Measurements from ENCODE around the gene GP9. TPM values are rescaled to one million over a fixed set of nuclear protein-coding genes. Genes with fewer than 3 reads are reported as not detected.

GP9 gene
- total RNA-seq, 1 experiment from 2014 or later = not detected

- Histone ChIP-seq H4K20me1 (ENCODE audit: control insufficient read depth, insufficient read depth, insufficient read length) (no peaks in the 10 kb centered on the region), H3K4me2 (ENCODE audit: insufficient read depth, insufficient read length, low read length) (no peak overlapping the region), H4K91ac (ENCODE audit: insufficient read length, low read depth, low read length) (no peak overlapping the region), H3K14ac (ENCODE audit: insufficient read depth, low read length) (no peak overlapping the region), H2AFZ (ENCODE audit: low read length) (no peak overlapping the region), H3K18ac (ENCODE audit: insufficient read length, low read depth, low read length) (no peak overlapping the region), H3K27me3 (ENCODE audit: insufficient read depth, low read length) (peaks cover 3% of the 10 kb centered on the region; the same call in 1 of the 2 replicates), H3T11ph (ENCODE audit: low read length) (no peak overlapping the region), H2BK12ac (ENCODE audit: insufficient read length, low read depth, low read length) (no peak overlapping the region), H3K9me3 (ENCODE audit: control insufficient read depth, low read depth, low read length) (no peaks in the 10 kb centered on the region), H4K8ac (replicated peaks; ENCODE audit: insufficient read length, low read depth, low read length) (no peak overlapping the region), H2BK15ac (ENCODE audit: low read depth, low read length) (no peak overlapping the region), H2AK5ac (ENCODE audit: insufficient read length, low read length) (no peak overlapping the region), H2BK120ac (ENCODE audit: low read depth, low read length, poor library complexity, severe bottlenecking) (no peak overlapping the region), H3K4ac (ENCODE audit: low read depth, low read length) (no peak overlapping the region), H3K4me1 (ENCODE audit: insufficient read depth, low read length) (no peaks in the 10 kb centered on the region), H3K9ac (ENCODE audit: extremely low read depth, insufficient read length, low read length) (no peak overlapping the region), H3K56ac (ENCODE audit: insufficient read length, low read depth, low read length) (no peak overlapping the region), H3K23me2 (ENCODE audit: insufficient read length, low read depth, low read length, poor library complexity, severe bottlenecking) (no peaks in the 10 kb centered on the region), H4K5ac (ENCODE audit: insufficient read length, low read depth, low read length) (no peak overlapping the region), H3K27ac (ENCODE audit: insufficient read length, low read depth, low read length) (no peak overlapping the region), H3K23ac (ENCODE audit: insufficient read length, low read depth, low read length) (no peak overlapping the region), H2BK5ac (ENCODE audit: insufficient read length, low read length) (no peak overlapping the region), H3K79me1 (ENCODE audit: insufficient read depth, low read depth, low read length, poor library complexity, severe bottlenecking) (no peaks in the 10 kb centered on the region), H2BK20ac (ENCODE audit: low read depth, low read length, poor library complexity, severe bottlenecking) (no peak overlapping the region), H3K79me2 (ENCODE audit: insufficient read depth, low read length) (no peaks in the 10 kb centered on the region)
- Mint-ChIP-seq H3K36me3 (ENCODE audit: insufficient read depth in 1 of 3, low read depth in 3 of 3) (peaks cover 0 to 3% (median 0%) of the 10 kb centered on the region in 3 experiments; a peak in 1 of 7 replicates), H3K4me3 (peak overlapping the region in 1 of 2 experiments; percentile 26; a peak in 1 of 5 replicates), H3K27ac (no peak overlapping the region), H3K4me1 (peaks cover 2 to 5% of the 10 kb centered on the region in 2 experiments; a peak in 3 of 4 replicates), H3K9me3 (peaks cover 0 to 3% of the 10 kb centered on the region in 2 experiments; a peak in 2 of 5 replicates), H3K27me3 (ENCODE audit: low read depth) (peaks cover 67% of the 10 kb centered on the region)
- TF ChIP-seq, protein P1, sequence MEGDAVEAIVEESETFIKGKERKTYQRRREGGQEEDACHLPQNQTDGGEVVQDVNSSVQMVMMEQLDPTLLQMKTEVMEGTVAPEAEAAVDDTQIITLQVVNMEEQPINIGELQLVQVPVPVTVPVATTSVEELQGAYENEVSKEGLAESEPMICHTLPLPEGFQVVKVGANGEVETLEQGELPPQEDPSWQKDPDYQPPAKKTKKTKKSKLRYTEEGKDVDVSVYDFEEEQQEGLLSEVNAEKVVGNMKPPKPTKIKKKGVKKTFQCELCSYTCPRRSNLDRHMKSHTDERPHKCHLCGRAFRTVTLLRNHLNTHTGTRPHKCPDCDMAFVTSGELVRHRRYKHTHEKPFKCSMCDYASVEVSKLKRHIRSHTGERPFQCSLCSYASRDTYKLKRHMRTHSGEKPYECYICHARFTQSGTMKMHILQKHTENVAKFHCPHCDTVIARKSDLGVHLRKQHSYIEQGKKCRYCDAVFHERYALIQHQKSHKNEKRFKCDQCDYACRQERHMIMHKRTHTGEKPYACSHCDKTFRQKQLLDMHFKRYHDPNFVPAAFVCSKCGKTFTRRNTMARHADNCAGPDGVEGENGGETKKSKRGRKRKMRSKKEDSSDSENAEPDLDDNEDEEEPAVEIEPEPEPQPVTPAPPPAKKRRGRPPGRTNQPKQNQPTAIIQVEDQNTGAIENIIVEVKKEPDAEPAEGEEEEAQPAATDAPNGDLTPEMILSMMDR (conservative IDR thresholded peaks at IDR 0.05) = no peak
- DNase-seq = no peak
- no CpG with 5 or more reads among the region's 15 CpGs for WGBS (ENCODE audit: extremely low coverage, insufficient read length, low lambda C conversion rate)
These were observed 33.1 kb upstream of the GP9 start for GRCh38 chr3:129027544-129027880.

All from H9 (cell line).